ENCODE data around the gene FBP1.

FBP1 gene

DNA sequence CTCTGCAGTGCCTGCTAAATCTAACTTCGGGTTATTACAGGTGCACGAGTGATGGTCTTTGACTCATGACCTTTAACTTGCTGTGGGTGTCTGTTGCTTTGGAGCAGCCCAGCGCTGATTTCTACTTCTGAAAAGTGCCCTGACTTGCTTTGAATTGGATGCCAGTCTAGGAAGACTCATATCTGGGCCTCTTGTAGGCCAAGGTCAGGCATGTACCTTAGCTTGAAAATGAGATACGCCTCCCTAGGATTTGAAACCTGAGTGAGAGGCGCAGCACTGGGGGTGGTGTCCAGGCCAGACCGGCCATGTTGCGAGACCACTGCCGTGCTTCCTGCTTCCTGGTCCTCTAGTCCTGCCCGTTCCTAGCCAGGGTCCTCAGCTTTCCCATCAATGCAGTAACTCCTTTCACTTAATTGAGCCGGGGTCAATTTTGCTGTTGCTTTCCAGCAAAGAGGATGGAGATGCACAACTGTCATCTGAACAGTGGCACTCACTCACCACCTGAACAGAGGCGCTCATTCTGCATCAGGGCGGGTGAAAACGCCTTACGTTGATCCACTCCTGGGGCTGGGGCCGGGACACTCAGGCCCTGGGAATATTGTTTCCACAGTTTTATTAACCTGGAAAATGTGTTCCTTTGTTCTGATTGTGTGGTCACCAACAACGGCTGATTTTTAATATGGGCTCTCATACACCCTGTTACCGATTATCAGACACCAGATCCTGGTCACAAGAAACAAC lies 70.2 kb downstream of the FBP1 start:
- H3K36me3 ChIP-seq (ENCODE audit: insufficient read depth, low read length), result no peaks in the 10 kb centered on the region
- no peak overlapping the region for H3K9ac ChIP-seq (ENCODE audit: low read length)
- no peak overlapping the region for H3K4me3 ChIP-seq (ENCODE audit: low read depth, low read length, poor library complexity, severe bottlenecking)
- no peak overlapping the region for H3K4me2 ChIP-seq (ENCODE audit: low read length)
- H3F3A ChIP-seq (ENCODE audit: insufficient read depth, low read length), result no peaks in the 10 kb centered on the region
- H3K79me2 ChIP-seq (ENCODE audit: insufficient read depth, low read length), result no peaks in the 10 kb centered on the region
- H2AFZ ChIP-seq (ENCODE audit: low read length), result no peak overlapping the region
- no peak overlapping the region for H3K27ac ChIP-seq (ENCODE audit: low read depth, low read length, poor library complexity, severe bottlenecking)
- no peaks in the 10 kb centered on the region for H4K20me1 ChIP-seq (ENCODE audit: insufficient read depth, low read length)
- TF ChIP-seq CTCF (IDR thresholded peaks at IDR 0.05; ENCODE audit: low read length), result no peak
- no peak for TF ChIP-seq EZH2 (IDR thresholded peaks at IDR 0.05; ENCODE audit: borderline replicate concordance, low read length)
- H3K9me2 ChIP-seq (ENCODE audit: low read depth, low read length), result no peaks in the 10 kb centered on the region
- H3K27me3 ChIP-seq (ENCODE audit: insufficient read depth, low read length), result no peaks in the 10 kb centered on the region; the same call in 1 of the 2 replicates
- no peaks in the 10 kb centered on the region for H3K4me1 ChIP-seq (ENCODE audit: insufficient read depth, low read length, severe bottlenecking)
- H3K9me3 ChIP-seq (ENCODE audit: low read length), result no peaks in the 10 kb centered on the region

DNA sequence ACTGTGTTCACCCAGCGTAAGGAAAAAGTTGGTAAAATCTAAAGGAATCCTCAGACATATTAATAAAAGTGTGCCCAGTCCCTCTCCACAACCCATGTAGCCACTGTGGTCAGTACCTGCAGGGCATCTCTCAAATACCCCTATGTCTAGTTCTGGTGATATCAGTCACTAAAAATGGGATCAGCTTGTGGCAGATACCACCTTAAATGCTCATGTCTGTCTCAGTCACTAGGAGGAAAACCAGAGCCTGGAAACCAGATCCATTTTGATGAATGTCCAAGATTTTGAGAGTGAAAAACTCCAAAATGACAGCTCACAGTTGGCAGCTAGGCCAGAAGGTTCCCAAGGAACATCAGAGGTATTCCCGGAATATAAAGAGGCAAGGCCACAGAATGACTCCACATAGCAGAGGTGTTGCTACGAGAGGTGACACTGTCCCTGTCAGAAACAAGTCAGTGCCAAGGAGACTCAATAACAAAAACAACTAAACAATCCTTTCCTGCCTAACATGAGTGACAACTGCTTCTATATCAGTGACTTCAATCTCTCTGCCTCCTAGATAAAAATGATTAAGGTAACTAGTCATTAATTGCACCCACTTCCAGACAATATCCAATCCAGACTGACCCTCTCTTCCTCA lies 70.9 kb downstream of the FBP1 start:
- TF ChIP-seq EZH2 (IDR thresholded peaks at IDR 0.05; ENCODE audit: borderline replicate concordance, low read length) (no peak), CTCF (IDR thresholded peaks at IDR 0.05; ENCODE audit: low read length) (no peak)
- H3K9ac ChIP-seq (ENCODE audit: low read length), result no peak overlapping the region

DNA sequence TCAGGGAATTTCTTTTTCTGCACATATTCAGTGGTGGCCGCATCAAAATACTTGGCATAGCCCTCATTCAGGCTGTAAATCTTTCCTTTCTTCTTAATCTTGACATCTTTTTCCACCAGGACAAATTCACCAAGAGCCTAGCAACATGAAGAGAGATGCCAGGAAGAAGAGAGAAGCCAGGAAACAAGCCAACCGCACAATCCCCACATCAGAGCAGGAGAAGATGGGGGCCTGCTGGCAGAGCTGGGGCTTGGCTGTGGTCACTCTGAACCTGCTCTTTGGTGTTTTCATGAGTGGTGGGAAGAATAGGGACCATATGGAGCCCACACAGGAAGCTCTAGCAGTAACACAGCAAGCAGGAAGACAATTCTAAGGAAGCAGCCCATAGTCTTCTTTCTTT lies 72.0 kb downstream of the FBP1 start:
- H3K27me3 ChIP-seq (ENCODE audit: insufficient read depth, low read length), result no peaks in the 10 kb centered on the region; the same call in 1 of the 2 replicates
- no peak overlapping the region for H3K4me2 ChIP-seq (ENCODE audit: low read length)

More for the DNA sequence above, 70.9 kb downstream of the FBP1 start:
- Histone ChIP-seq H3K4me1 (ENCODE audit: insufficient read depth, low read length, severe bottlenecking) (peaks cover 1% of the 10 kb centered on the region), H3K79me2 (ENCODE audit: insufficient read depth, low read length) (no peaks in the 10 kb centered on the region), H2AFZ (ENCODE audit: low read length) (no peak overlapping the region), H3K27ac (ENCODE audit: low read depth, low read length, poor library complexity, severe bottlenecking) (no peak overlapping the region), H3K36me3 (ENCODE audit: insufficient read depth, low read length) (no peaks in the 10 kb centered on the region), H3K27me3 (ENCODE audit: insufficient read depth, low read length) (no peaks in the 10 kb centered on the region; the same call in 1 of the 2 replicates), H4K20me1 (ENCODE audit: insufficient read depth, low read length) (no peaks in the 10 kb centered on the region), H3K4me2 (ENCODE audit: low read length) (no peak overlapping the region), H3K9me2 (ENCODE audit: low read depth, low read length) (no peaks in the 10 kb centered on the region), H3K9me3 (ENCODE audit: low read length) (no peaks in the 10 kb centered on the region), H3F3A (ENCODE audit: insufficient read depth, low read length) (no peaks in the 10 kb centered on the region), H3K4me3 (ENCODE audit: low read depth, low read length, poor library complexity, severe bottlenecking) (no peak overlapping the region)

More for the DNA sequence above, 72.0 kb downstream of the FBP1 start:
- Histone ChIP-seq H3K27ac (ENCODE audit: low read depth, low read length, poor library complexity, severe bottlenecking) (no peak overlapping the region), H4K20me1 (ENCODE audit: insufficient read depth, low read length) (no peaks in the 10 kb centered on the region), H3F3A (ENCODE audit: insufficient read depth, low read length) (no peaks in the 10 kb centered on the region), H3K79me2 (ENCODE audit: insufficient read depth, low read length) (no peaks in the 10 kb centered on the region), H3K36me3 (ENCODE audit: insufficient read depth, low read length) (no peaks in the 10 kb centered on the region), H3K4me3 (ENCODE audit: low read depth, low read length, poor library complexity, severe bottlenecking) (no peak overlapping the region), H3K4me1 (ENCODE audit: insufficient read depth, low read length, severe bottlenecking) (peaks cover 4% of the 10 kb centered on the region), H3K9me2 (ENCODE audit: low read depth, low read length) (no peaks in the 10 kb centered on the region), H3K9ac (ENCODE audit: low read length) (no peak overlapping the region), H2AFZ (ENCODE audit: low read length) (no peak overlapping the region), H3K9me3 (ENCODE audit: low read length) (no peaks in the 10 kb centered on the region)
- TF ChIP-seq EZH2 (IDR thresholded peaks at IDR 0.05; ENCODE audit: borderline replicate concordance, low read length) (no peak), CTCF (IDR thresholded peaks at IDR 0.05; ENCODE audit: low read length) (no peak)

Data from OCI-LY1 (cell line).